NT2/D1 (cell line): Measurements from ENCODE around the gene THSD7A.

ENCODE experiments used
- DNase-seq: peaks from one replicate; pipeline ENCODE4 v3.0.0-alpha.2; 2011; ENCODE audit warnings: low read depth, low spot score
- H3K27me3 ChIP-seq: 2 replicates; pipeline ENCODE4 v1.6.0; 2011; ENCODE audit warnings: mild to moderate bottlenecking; ENCODE audit not compliant: insufficient read length, insufficient read depth
- H3K36me3 ChIP-seq: 2 replicates; pipeline ENCODE4 v1.6.1; 2011; ENCODE audit warnings: mild to moderate bottlenecking, low read length, mixed read lengths; ENCODE audit not compliant: insufficient read depth, insufficient read length
- H3K4me1 ChIP-seq: 2 replicates; pipeline ENCODE4 v1.5.1; 2011; ENCODE audit not compliant: insufficient read depth, insufficient read length
- H3K4me3 ChIP-seq: 2 replicates; pipeline ENCODE4 v1.5.1; 2011; ENCODE audit warnings: low read depth; ENCODE audit not compliant: insufficient read length
- H3K9ac ChIP-seq: 2 replicates; pipeline ENCODE4 v1.6.0; 2011; ENCODE audit warnings: low read depth; ENCODE audit not compliant: insufficient read length
- H3K9me3 ChIP-seq: 2 replicates; pipeline ENCODE4 v1.5.1; 2011; ENCODE audit warnings: mild to moderate bottlenecking, low read length; ENCODE audit not compliant: insufficient read depth
- SUZ12 ChIP-seq: IDR thresholded peaks from 2 replicates; pipeline ENCODE4 v1.6.1; 2011; ENCODE audit not compliant: insufficient read length, insufficient read depth; ENCODE audit errors: extremely low read depth
- YY1 ChIP-seq: IDR thresholded peaks from 2 replicates; pipeline ENCODE4 v1.6.1; 2011; ENCODE audit not compliant: insufficient read length, insufficient read depth
- ZNF274 ChIP-seq: IDR thresholded peaks from 2 replicates; pipeline ENCODE4 v1.6.1; 2011; ENCODE audit warnings: mild to moderate bottlenecking, low read depth, low read length

Gene THSD7A

DNA sequence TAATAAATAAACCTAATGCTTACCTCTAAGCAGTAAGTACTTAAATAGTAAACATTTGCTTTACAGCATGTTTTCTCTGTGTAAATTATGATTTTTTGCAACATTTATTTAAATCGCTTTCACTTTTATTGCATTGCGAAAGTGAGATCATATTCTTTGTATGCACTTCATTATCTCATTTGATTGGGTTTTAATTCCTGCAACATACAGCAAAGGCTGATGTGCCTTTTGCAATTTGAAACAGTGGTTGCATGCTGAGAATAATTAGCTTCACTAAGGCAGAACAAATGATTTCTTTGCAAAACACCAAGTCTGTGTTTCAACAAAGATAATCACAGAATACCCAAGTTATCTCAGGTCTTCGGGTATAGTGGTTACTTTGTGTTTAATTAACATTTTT lies 16.3 kb upstream of the THSD7A start:
- H3K9ac ChIP-seq = no peak overlapping the region
- no peaks in the 10 kb centered on the region for H3K27me3 ChIP-seq
- TF ChIP-seq ZNF274 = no peak
- TF ChIP-seq SUZ12 = no peak
- no peak for TF ChIP-seq YY1

GRCh38 chr7:11847336-11847735 lies 15.3 kb upstream of the THSD7A start:
- Histone ChIP-seq H3K9me3 (no peaks in the 10 kb centered on the region), H3K36me3 (no peaks in the 10 kb centered on the region), H3K9ac (no peak overlapping the region), H3K4me3 (no peak overlapping the region), H3K27me3 (no peaks in the 10 kb centered on the region), H3K4me1 (no peaks in the 10 kb centered on the region)
- DNase-seq = no peak
- TF ChIP-seq YY1 (no peak), ZNF274 (no peak), SUZ12 (no peak)

More for the DNA sequence above, 16.3 kb upstream of the THSD7A start:
- H3K4me3 ChIP-seq = no peak overlapping the region
- no peak for DNase-seq
- no peaks in the 10 kb centered on the region for H3K36me3 ChIP-seq
- H3K4me1 ChIP-seq = no peaks in the 10 kb centered on the region
- H3K9me3 ChIP-seq = no peaks in the 10 kb centered on the region

GRCh38 chr7:11846361-11846955 lies 14.5 kb upstream of the THSD7A start:
- Histone ChIP-seq H3K36me3 (no peaks in the 10 kb centered on the region), H3K9ac (no peak overlapping the region), H3K4me3 (no peak overlapping the region), H3K9me3 (no peaks in the 10 kb centered on the region), H3K27me3 (no peaks in the 10 kb centered on the region), H3K4me1 (no peaks in the 10 kb centered on the region)
- TF ChIP-seq YY1 = no peak
- no peak for TF ChIP-seq ZNF274
- no peak for TF ChIP-seq SUZ12
- no peak for DNase-seq

GRCh38 chr7:11843113-11843765 lies 11.2 kb upstream of the THSD7A start:
- H3K36me3 ChIP-seq = no peaks in the 10 kb centered on the region
- no peak overlapping the region for H3K9ac ChIP-seq
- no peaks in the 10 kb centered on the region for H3K4me1 ChIP-seq
- no peak overlapping the region for H3K4me3 ChIP-seq
- H3K27me3 ChIP-seq = no peaks in the 10 kb centered on the region
- TF ChIP-seq YY1 (no peak), ZNF274 (no peak), SUZ12 (no peak)
- DNase-seq = no peak
- H3K9me3 ChIP-seq = no peaks in the 10 kb centered on the region

GRCh38 chr7:11841657-11842056 lies 9.7 kb upstream of the THSD7A start:
- Histone ChIP-seq H3K9ac (no peak overlapping the region), H3K4me1 (no peaks in the 10 kb centered on the region), H3K4me3 (no peak overlapping the region), H3K36me3 (no peaks in the 10 kb centered on the region), H3K27me3 (no peaks in the 10 kb centered on the region), H3K9me3 (peaks cover 2% of the 10 kb centered on the region; the same call in 1 of the 2 replicates)
- no peak for TF ChIP-seq YY1
- no peak for TF ChIP-seq SUZ12
- no peak for TF ChIP-seq ZNF274
- no peak for DNase-seq

- Histone ChIP-seq H3K27me3 (peaks cover 4% of the 10 kb centered on the region), H3K36me3 (no peaks in the 10 kb centered on the region), H3K9ac (no peak overlapping the region), H3K4me3 (no peak overlapping the region), H3K4me1 (no peaks in the 10 kb centered on the region), H3K9me3 (peaks cover 6% of the 10 kb centered on the region; the same call in 1 of the 2 replicates)
- no peak for DNase-seq
- no peak for TF ChIP-seq ZNF274
- no peak for TF ChIP-seq YY1
- TF ChIP-seq SUZ12 = no peak
Measured at GRCh38 chr7:11835260-11835659, 3.3 kb upstream of the THSD7A start.

DNA sequence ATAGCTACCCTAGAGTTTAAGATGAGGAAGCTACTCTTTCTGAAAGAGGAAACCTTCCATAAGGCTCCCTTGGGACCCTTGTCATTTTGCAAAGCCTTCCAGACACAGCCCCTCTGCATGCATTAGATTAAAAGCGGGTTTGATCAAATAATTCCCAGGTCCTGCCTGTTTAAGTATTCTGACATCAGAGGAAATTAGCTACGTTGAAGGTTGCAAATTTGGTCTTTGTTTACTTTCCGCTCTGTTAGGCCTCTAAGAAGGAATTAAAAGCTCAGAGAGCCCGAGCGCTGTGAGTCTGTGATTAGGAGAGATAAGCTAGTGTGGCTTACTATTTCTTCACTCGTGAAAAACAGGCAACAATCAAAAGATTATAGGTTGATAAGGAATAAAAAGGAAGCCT lies 1.4 kb upstream of the THSD7A start:
- Histone ChIP-seq H3K4me3 (no peak overlapping the region), H3K9ac (no peak overlapping the region)

More for the DNA sequence above, 1.4 kb upstream of the THSD7A start:
- no peaks in the 10 kb centered on the region for H3K4me1 ChIP-seq
- H3K9me3 ChIP-seq = peaks cover 6% of the 10 kb centered on the region; the same call in 1 of the 2 replicates
- no peak for TF ChIP-seq SUZ12
- no peak for TF ChIP-seq ZNF274
- TF ChIP-seq YY1 = no peak
- no peak for DNase-seq
- peaks cover 9% of the 10 kb centered on the region for H3K27me3 ChIP-seq
- no peaks in the 10 kb centered on the region for H3K36me3 ChIP-seq
